A549 (cell line): ENCODE measurements around the gene CAMTA1. TPM values are rescaled to one million over a fixed set of nuclear protein-coding genes. Genes with fewer than 3 reads are reported as not detected.

Experiments
- ATAC-seq, 2 experiments: fragments of 200-7000 bp in 1 of 2; fragments of >200 bp in 1 of 2; cut with Nextera tagmentation in 1 of 2; cut with Tn5 transposase in 1 of 2; 3 replicates each; pipeline versions ENCODE4 v1.8.0 to v1.9.1; 2018 to 2020; ENCODE audit warnings: mild to moderate bottlenecking in 1 of 2, moderate library complexity in 1 of 2
- CTCF ChIA-PET: fragments of 300-600 bp; sonication (Branson Sonifier 250); formaldehyde crosslinking; extraction: SDS; loops from one replicate; lab custom pipeline; 2021; ENCODE audit warnings: antibody characterized with exemption, inconsistent platforms; lab: Yijun Ruan, JAX
- POLR2A ChIA-PET: fragments of 350-600 bp; formaldehyde crosslinking; extraction: SDS; loops from one replicate; lab custom pipeline; 2021; ENCODE audit warnings: antibody characterized with exemption, inconsistent platforms; lab: Yijun Ruan, JAX
- DNase-seq, 2 experiments: peaks; one replicate each; pipeline versions ENCODE4 v3.0.0 to v3.0.0-alpha.2; 2011 to 2016; ENCODE audit warnings: low read depth in 1 of 2, low spot score in 1 of 2
- FAIRE-seq: peaks from 2 replicates; lab custom pipeline; 2011; peaks lifted over from hg19 to GRCh38; lab: Jason Lieb, UNC
- H3K27ac ChIP-seq, 2 experiments: fragments of >200 bp; sonication (Bioruptor Twin); formaldehyde crosslinking; 3 replicates each; pipeline ENCODE4 v1.5.1; 2016 to 2017
- H3K4me1 ChIP-seq: fragments of >200 bp; sonication (Bioruptor Twin); formaldehyde crosslinking; 3 replicates; pipeline ENCODE4 v1.6.1; 2016
- H3K4me2 ChIP-seq: fragments of >200 bp; sonication (Bioruptor Twin); formaldehyde crosslinking; 3 replicates; pipeline ENCODE4 v1.6.1; 2016
- H3K4me3 ChIP-seq: fragments of >200 bp; sonication (Bioruptor Twin); formaldehyde crosslinking; 3 replicates; pipeline ENCODE4 v1.5.1; 2016
- H3K9me3 ChIP-seq: fragments of >200 bp; sonication (Bioruptor Twin); formaldehyde crosslinking; 3 replicates; pipeline ENCODE4 v1.6.1; 2016
- ATOH8 ChIP-seq: fragments of 250-450 bp; sonication (Bioruptor Pico); IDR thresholded peaks from 2 replicates; pipeline ENCODE4 v1.5.0; 2020; ENCODE audit warnings: low read depth, mild to moderate bottlenecking, moderate library complexity
- BCL3 ChIP-seq: fragments of >200 bp; sonication (Bioruptor Twin); formaldehyde crosslinking; IDR thresholded peaks from 3 replicates; pipeline ENCODE4 v1.6.1; 2016
- CBX8 ChIP-seq: fragments of 200-600 bp; sonication (generic); IDR thresholded peaks from 2 replicates; pipeline ENCODE4 v1.6.1; 2016
- CTCF ChIP-seq: fragments of >200 bp; sonication (Bioruptor Twin); formaldehyde crosslinking; IDR thresholded peaks from 3 replicates; pipeline ENCODE4 v1.5.1; 2016
- EHMT2 ChIP-seq: fragments of 200-600 bp; sonication (generic); IDR thresholded peaks from 2 replicates; pipeline ENCODE4 v1.6.1; 2016; ENCODE audit warnings: antibody characterized with exemption, low read depth, mild to moderate bottlenecking, moderate library complexity
- FOSL2 ChIP-seq, 2 experiments: fragments of 450-650 bp in 1 of 2; fragments of >200 bp in 1 of 2; sonication (Bioruptor Twin) in 1 of 2; formaldehyde crosslinking; IDR thresholded peaks; 2 replicates each; pipeline versions ENCODE4 v1.5.0 to v1.6.1; 2016 to 2020; ENCODE audit warnings: mild to moderate bottlenecking in 1 of 2, moderate library complexity in 1 of 2
- HDAC2 ChIP-seq: fragments of 200-600 bp; sonication (generic); IDR thresholded peaks from 2 replicates; pipeline ENCODE4 v1.6.1; 2016
- HES2 ChIP-seq: fragments of >200 bp; sonication (Bioruptor Twin); formaldehyde crosslinking; IDR thresholded peaks from 2 replicates; pipeline ENCODE4 v1.6.1; 2016
- HEYL ChIP-seq: fragments of 250-450 bp; sonication (Bioruptor Pico); IDR thresholded peaks from 2 replicates; pipeline ENCODE4 v1.8.0; 2021; ENCODE audit warnings: mild to moderate bottlenecking, moderate library complexity
- HMGXB4 ChIP-seq: fragments of 250-450 bp; sonication (Bioruptor Pico); IDR thresholded peaks from 2 replicates; pipeline ENCODE4 v1.5.0; 2021; ENCODE audit warnings: mild to moderate bottlenecking, moderate library complexity, borderline replicate concordance
- HOXB13 ChIP-seq: fragments of 250-450 bp; sonication (Bioruptor Pico); IDR thresholded peaks from 2 replicates; pipeline ENCODE4 v1.5.0; 2020; ENCODE audit warnings: low read depth, mild to moderate bottlenecking, moderate library complexity
- KDM1A ChIP-seq: fragments of 200-600 bp; sonication (generic); IDR thresholded peaks from 2 replicates; pipeline ENCODE4 v1.6.1; 2016; ENCODE audit warnings: low read depth, mild to moderate bottlenecking
- KDM5A ChIP-seq: fragments of 200-600 bp; sonication (generic); IDR thresholded peaks from 2 replicates; pipeline ENCODE4 v1.6.1; 2016; ENCODE audit warnings: antibody characterized with exemption, mild to moderate bottlenecking
- MAFK ChIP-seq: fragments of 450-650 bp; IDR thresholded peaks from 2 replicates; pipeline ENCODE4 v1.6.1; 2014; ENCODE audit not compliant: partially characterized antibody
- MAX ChIP-seq: IDR thresholded peaks from 2 replicates; pipeline ENCODE4 v1.6.1; 2012
- MAZ ChIP-seq: fragments of 150-350 bp; IDR thresholded peaks from 2 replicates; pipeline ENCODE4 v1.6.1; 2014; ENCODE audit warnings: antibody characterized with exemption, low read depth, low read length, borderline replicate concordance
- MYC ChIP-seq: IDR thresholded peaks from 2 replicates; pipeline ENCODE4 v1.6.1; 2012; ENCODE audit warnings: mild to moderate bottlenecking, inconsistent platforms, low read length, improper control_type of control experiment, borderline replicate concordance
- NFE2L2 ChIP-seq: fragments of 150-350 bp; conservative IDR thresholded peaks from 2 replicates; pipeline ENCODE4 v1.6.1; 2014; ENCODE audit warnings: low read length
- PHF8 ChIP-seq: fragments of 200-600 bp; sonication (generic); IDR thresholded peaks from 2 replicates; pipeline ENCODE4 v1.6.1; 2016; ENCODE audit warnings: low read depth, mild to moderate bottlenecking, antibody characterized with exemption, moderate library complexity, borderline replicate concordance
- RAD21 ChIP-seq, 2 experiments: fragments of >200 bp in 1 of 2; sonication (Bioruptor Twin) in 1 of 2; formaldehyde crosslinking in 1 of 2; IDR thresholded peaks in 1 of 2; conservative IDR thresholded peaks in 1 of 2; 2 replicates in 1 of 2; 3 replicates in 1 of 2; pipeline ENCODE4 v1.6.1; 2012 to 2018; ENCODE audit warnings: inconsistent platforms in 1 of 2
- RARB ChIP-seq: fragments of 250-450 bp; sonication (Bioruptor Pico); IDR thresholded peaks from 2 replicates; pipeline ENCODE4 v1.8.0; 2021; ENCODE audit warnings: mild to moderate bottlenecking, moderate library complexity
- RCOR1 ChIP-seq: fragments of 150-350 bp; IDR thresholded peaks from 2 replicates; pipeline ENCODE4 v1.6.1; 2014; ENCODE audit warnings: antibody characterized with exemption, low read length, low read depth
- REST ChIP-seq: fragments of 200-600 bp; sonication (generic); IDR thresholded peaks from 2 replicates; pipeline ENCODE4 v1.6.1; 2016; ENCODE audit warnings: antibody characterized with exemption, mild to moderate bottlenecking, moderate library complexity
- RNF2 ChIP-seq: fragments of 200-600 bp; sonication (generic); IDR thresholded peaks from 2 replicates; pipeline ENCODE4 v1.6.1; 2016; ENCODE audit warnings: low read depth, mild to moderate bottlenecking, antibody characterized with exemption, moderate library complexity, borderline replicate concordance
- SMC3 ChIP-seq: fragments of >200 bp; sonication (Bioruptor Twin); formaldehyde crosslinking; IDR thresholded peaks from 3 replicates; pipeline ENCODE4 v1.6.1; 2018; ENCODE audit warnings: inconsistent platforms
- TP53 ChIP-seq: fragments of 250-450 bp; sonication (Bioruptor Pico); IDR thresholded peaks from 2 replicates; pipeline ENCODE4 v1.5.0; 2021; ENCODE audit warnings: mild to moderate bottlenecking, moderate library complexity
- WGBS: methylation state at CpG from one replicate; pipeline ENCODE4 v1.1.6; 2017; ENCODE audit errors: missing lambda C conversion rate; 5-methylcytosine and 5-hydroxymethylcytosine counted together
- polyA plus RNA-seq, 4 experiments: library from polyadenylated mRNA; depleted of rRNA in 3 of 4; stranded (reverse); fragments of >200 nt; fragmentation: RNase III in 1 of 4; extraction: RNeasy Plus Mini Kit Qiagen cat#74134 plus additional on column Dnase treatment in 1 of 4; gene quantifications; 2 replicates in 3 of 4; 3 replicates in 1 of 4; pipeline ENCODE4 v1.2.3, GENCODE V29; 2011 to 2017

The CAMTA1 gene
- polyA plus RNA-seq, 2 of the 4 experiments (the other 2 are of a cell fraction) = 58.8 to 75.0 TPM

GRCh38 chr1:7425229-7425628, 640.0 kb downstream of the CAMTA1 start:
- DNase-seq = no peak
- no peak for ATAC-seq
- H3K4me2 ChIP-seq = no peak overlapping the region
- H3K4me1 ChIP-seq = no peaks in the 10 kb centered on the region
- no peak for FAIRE-seq
- WGBS = 74% methylated on average over 4 of the region's 6 CpGs
- no peak overlapping the region for H3K4me3 ChIP-seq
- no peak for TF ChIP-seq HMGXB4
- no peak for TF ChIP-seq RCOR1
- TF ChIP-seq NFE2L2 = no peak
- TF ChIP-seq RAD21 (conservative IDR thresholded peaks at IDR 0.05 in 1 of 2, IDR thresholded peaks at IDR 0.05 in 1 of 2) = no peak
- TF ChIP-seq BCL3 = no peak
- TF ChIP-seq PHF8 = no peak
- TF ChIP-seq KDM5A = no peak
- TF ChIP-seq ATOH8 (CRISPR knock-in tag) = no peak
- TF ChIP-seq CBX8 = no peak
- no peak for TF ChIP-seq SMC3
- TF ChIP-seq REST = no peak
- TF ChIP-seq MYC = no peak
- no peak for TF ChIP-seq HDAC2
- TF ChIP-seq MAX = no peak
- no peak for TF ChIP-seq TP53 (CRISPR knock-in tag)
- no peak for TF ChIP-seq RNF2
- no peak for TF ChIP-seq MAZ
- TF ChIP-seq EHMT2 = no peak
- TF ChIP-seq HOXB13 = no peak
- POLR2A ChIA-PET = no interaction called here
- CTCF ChIA-PET = no interaction called here
- no peaks in the 10 kb centered on the region for H3K9me3 ChIP-seq
- peak overlapping the region in 1 of 2 experiments; percentile 55; a peak in 1 of 6 replicates for H3K27ac ChIP-seq

GRCh38 chr1:7425771-7426170, 640.5 kb downstream of the CAMTA1 start:
- Histone ChIP-seq H3K4me2 (no peak overlapping the region), H3K9me3 (no peaks in the 10 kb centered on the region), H3K27ac (peak overlapping the region in 1 of 2 experiments; percentile 55; a peak in 1 of 6 replicates), H3K4me1 (no peaks in the 10 kb centered on the region), H3K4me3 (no peak overlapping the region)
- ATAC-seq = no peak
- POLR2A ChIA-PET = no interaction called here
- no peak for DNase-seq
- WGBS = 100% methylated on average over 3 of the region's 3 CpGs
- CTCF ChIA-PET = interaction anchor here (1.6 to 2.1 kb wide), 2 partner anchors 9 to 18 kb away, joined by 3 to 4 read pairs; no protein-coding TSS in a partner anchor
- no peak for FAIRE-seq
- TF ChIP-seq MAFK = no peak
- TF ChIP-seq HEYL = no peak
- TF ChIP-seq CTCF = no peak
- no peak for TF ChIP-seq KDM1A
- TF ChIP-seq HMGXB4 = no peak
- no peak for TF ChIP-seq HES2
- TF ChIP-seq FOSL2 (IDR thresholded peaks at IDR 0.05) = no peak
- no peak for TF ChIP-seq FOSL2 (CRISPR knock-in tag; IDR thresholded peaks at IDR 0.05)
- no peak for TF ChIP-seq EHMT2
- no peak for TF ChIP-seq RARB (CRISPR knock-in tag)
